Glutamatergic neuron (in vitro differentiated cells): ENCODE data around the gene PIEZO1. TPM values are rescaled to one million over a fixed set of nuclear protein-coding genes. Genes with fewer than 3 reads are reported as not detected.

Source experiments
- DNase-seq: peaks from one replicate; pipeline ENCODE4 v3.0.0; 2022
- H3K27ac Mint-ChIP-seq: one replicate; pipeline ENCODE4 v1.8.0; 2020; ENCODE audit warnings: mild to moderate bottlenecking, mixed read lengths, inconsistent platforms; ENCODE audit not compliant: unreplicated experiment
- H3K27me3 Mint-ChIP-seq: one replicate; pipeline ENCODE4 v1.8.0; 2020; ENCODE audit warnings: mild to moderate bottlenecking, moderate library complexity, mixed read lengths, inconsistent platforms; ENCODE audit not compliant: unreplicated experiment
- H3K36me3 Mint-ChIP-seq: one replicate; pipeline ENCODE4 v1.8.0; 2020; ENCODE audit warnings: mild to moderate bottlenecking, mixed read lengths, inconsistent platforms; ENCODE audit not compliant: unreplicated experiment
- H3K4me1 Mint-ChIP-seq: one replicate; pipeline ENCODE4 v1.8.0; 2020; ENCODE audit warnings: mild to moderate bottlenecking, low read depth, mixed read lengths, inconsistent platforms; ENCODE audit not compliant: unreplicated experiment
- H3K4me3 Mint-ChIP-seq: one replicate; pipeline ENCODE4 v1.8.0; 2020; ENCODE audit warnings: mild to moderate bottlenecking, mixed read lengths, inconsistent platforms; ENCODE audit not compliant: unreplicated experiment
- H3K9me3 Mint-ChIP-seq: one replicate; pipeline ENCODE4 v1.8.0; 2020; ENCODE audit warnings: mild to moderate bottlenecking, moderate library complexity, mixed read lengths, inconsistent platforms; ENCODE audit not compliant: unreplicated experiment
- total RNA-seq: library from RNA; stranded (reverse); fragmentation: NEBNext Ultra II Directional; extraction: Animal tissue kit (Norgen Biotek cat#: 25700); gene quantifications from one replicate; pipeline ENCODE4 v1.2.1, GENCODE V29; 2021; ENCODE audit not compliant: unreplicated experiment
- TF ChIP-seq, protein P1 (sequence below): fragments of 200-600 bp; sonication (generic); IDR thresholded peaks from one replicate; pipeline ENCODE4 v1.5.0; 2021; ENCODE audit not compliant: partially characterized antibody, unreplicated experiment

PIEZO1 gene
- total RNA-seq, 1 donor from 2014 or later: 12.3 TPM

DNA sequence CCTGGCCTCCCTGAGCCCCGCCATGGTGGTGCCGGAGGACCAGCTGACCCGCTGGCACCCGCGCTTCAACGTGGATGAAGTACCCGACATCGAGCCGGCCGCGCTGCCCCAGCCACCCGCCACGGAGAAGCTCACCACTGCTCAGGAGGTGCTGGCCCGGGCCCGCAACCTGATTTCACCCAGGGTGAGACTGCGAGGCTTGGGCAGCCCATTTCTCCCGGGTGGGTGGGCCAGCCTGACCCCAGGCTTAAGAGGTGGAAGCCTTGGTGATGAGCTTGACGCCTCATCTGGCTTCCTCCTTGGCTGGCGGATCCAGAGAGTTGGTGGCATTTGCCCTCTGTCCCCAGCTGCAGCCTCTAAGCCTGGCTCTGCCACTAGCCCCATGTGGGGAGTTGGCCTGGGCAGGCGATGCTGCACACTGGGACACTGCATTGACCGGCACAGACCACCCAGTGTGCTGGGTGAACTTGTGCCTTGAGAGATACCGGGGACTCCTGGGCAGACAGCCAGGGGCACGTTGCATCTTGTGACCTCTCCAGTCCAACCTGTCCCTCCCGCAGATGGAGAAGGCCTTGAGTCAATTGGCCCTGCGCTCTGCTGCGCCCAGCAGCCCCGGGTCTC is 21.6 kb upstream of the PIEZO1 start:
- Mint-ChIP-seq H3K4me1 (no peaks in the 10 kb centered on the region), H3K27ac (no peak overlapping the region), H3K27me3 (peaks cover 1% of the 10 kb centered on the region), H3K9me3 (no peaks in the 10 kb centered on the region), H3K4me3 (no peak overlapping the region), H3K36me3 (no peaks in the 10 kb centered on the region)
- TF ChIP-seq, protein P1, sequence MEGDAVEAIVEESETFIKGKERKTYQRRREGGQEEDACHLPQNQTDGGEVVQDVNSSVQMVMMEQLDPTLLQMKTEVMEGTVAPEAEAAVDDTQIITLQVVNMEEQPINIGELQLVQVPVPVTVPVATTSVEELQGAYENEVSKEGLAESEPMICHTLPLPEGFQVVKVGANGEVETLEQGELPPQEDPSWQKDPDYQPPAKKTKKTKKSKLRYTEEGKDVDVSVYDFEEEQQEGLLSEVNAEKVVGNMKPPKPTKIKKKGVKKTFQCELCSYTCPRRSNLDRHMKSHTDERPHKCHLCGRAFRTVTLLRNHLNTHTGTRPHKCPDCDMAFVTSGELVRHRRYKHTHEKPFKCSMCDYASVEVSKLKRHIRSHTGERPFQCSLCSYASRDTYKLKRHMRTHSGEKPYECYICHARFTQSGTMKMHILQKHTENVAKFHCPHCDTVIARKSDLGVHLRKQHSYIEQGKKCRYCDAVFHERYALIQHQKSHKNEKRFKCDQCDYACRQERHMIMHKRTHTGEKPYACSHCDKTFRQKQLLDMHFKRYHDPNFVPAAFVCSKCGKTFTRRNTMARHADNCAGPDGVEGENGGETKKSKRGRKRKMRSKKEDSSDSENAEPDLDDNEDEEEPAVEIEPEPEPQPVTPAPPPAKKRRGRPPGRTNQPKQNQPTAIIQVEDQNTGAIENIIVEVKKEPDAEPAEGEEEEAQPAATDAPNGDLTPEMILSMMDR: no peak
- no peak for DNase-seq

GRCh38 chr16:88805887-88806393 is 20.9 kb upstream of the PIEZO1 start:
- TF ChIP-seq, protein P1: no peak
- Mint-ChIP-seq H3K4me1 (no peaks in the 10 kb centered on the region), H3K36me3 (no peaks in the 10 kb centered on the region), H3K27ac (no peak overlapping the region), H3K9me3 (peaks cover under 1% of the 10 kb centered on the region), H3K4me3 (no peak overlapping the region), H3K27me3 (peaks cover 3% of the 10 kb centered on the region)
- DNase-seq: no peak

GRCh38 chr16:88805340-88805715 is 20.3 kb upstream of the PIEZO1 start:
- Mint-ChIP-seq H3K36me3 (no peaks in the 10 kb centered on the region), H3K27me3 (peaks cover 3% of the 10 kb centered on the region), H3K9me3 (peaks cover 2% of the 10 kb centered on the region), H3K4me1 (no peaks in the 10 kb centered on the region), H3K27ac (no peak overlapping the region), H3K4me3 (no peak overlapping the region)
- no peak for DNase-seq
- TF ChIP-seq, protein P1: no peak

DNA sequence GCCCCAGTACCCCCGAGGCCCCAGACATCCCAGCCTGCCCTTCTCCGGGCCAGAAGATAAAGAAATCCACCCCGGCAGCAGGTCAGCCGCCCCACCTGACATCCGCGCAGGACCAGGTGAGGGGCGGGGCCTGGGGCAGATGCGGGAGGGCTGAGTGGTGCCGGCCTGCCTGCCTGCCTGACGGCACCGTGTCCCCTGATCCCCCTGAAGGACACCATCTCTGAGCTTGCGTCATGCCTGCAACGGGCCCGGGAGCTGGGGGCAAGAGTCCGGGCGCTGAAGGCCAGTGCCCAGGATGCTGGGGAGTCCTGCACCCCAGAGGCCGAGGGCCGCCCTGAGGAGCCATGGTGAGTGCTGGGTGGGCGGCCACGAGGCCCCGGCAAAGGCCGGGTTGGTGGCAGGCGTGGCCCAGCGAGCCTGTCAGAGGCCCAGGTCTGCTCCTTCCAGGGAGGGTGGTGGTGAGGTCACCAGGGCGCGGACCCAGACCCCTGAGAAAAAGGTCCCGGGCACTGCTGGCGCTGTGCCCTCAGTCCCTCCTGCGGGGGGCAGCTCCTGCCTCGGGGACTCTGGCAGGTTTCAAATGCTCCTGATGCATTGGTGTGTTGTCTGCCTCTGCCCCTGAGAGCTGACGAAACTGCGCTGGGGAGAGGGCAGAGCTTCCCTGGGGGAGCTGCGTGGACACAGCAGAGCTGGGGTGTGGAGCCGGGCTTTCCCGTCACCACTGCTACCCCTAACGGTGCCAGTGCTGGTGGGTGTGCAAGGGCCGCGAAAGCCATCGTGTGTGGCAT is 19.7 kb upstream of the PIEZO1 start:
- TF ChIP-seq, protein P1: no peak
- Mint-ChIP-seq H3K4me1 (no peaks in the 10 kb centered on the region), H3K4me3 (peak overlapping the region; percentile 55), H3K27me3 (peaks cover 3% of the 10 kb centered on the region), H3K9me3 (peaks cover 2% of the 10 kb centered on the region), H3K36me3 (no peaks in the 10 kb centered on the region), H3K27ac (no peak overlapping the region)
- no peak for DNase-seq

GRCh38 chr16:88804173-88804551 is 19.1 kb upstream of the PIEZO1 start:
- DNase-seq: no peak
- Mint-ChIP-seq H3K4me3 (peak overlapping the region; percentile 55), H3K27ac (no peak overlapping the region), H3K27me3 (peaks cover 1% of the 10 kb centered on the region), H3K9me3 (peaks cover 2% of the 10 kb centered on the region), H3K36me3 (no peaks in the 10 kb centered on the region), H3K4me1 (no peaks in the 10 kb centered on the region)
- TF ChIP-seq, protein P1: no peak
